Measurements from ENCODE around the gene KRTAP4-7.

- TF ChIP-seq CTCF (conservative IDR thresholded peaks at IDR 0.05; ENCODE audit: low read depth, low read length) (no peak), EZH2 (IDR thresholded peaks at IDR 0.05; ENCODE audit: low read length, unreplicated experiment) (no peak), EZH2phosphoT487 (IDR thresholded peaks at IDR 0.05; ENCODE audit: borderline replicate concordance, low read length) (no peak)
Measured at GRCh38 chr17:41063449-41063848, 20.5 kb upstream of the KRTAP4-7 start.

All from PC-3 (cell line).